HCT116 (cell line): ENCODE measurements around the gene GALNT2. TPM values are rescaled to one million over a fixed set of nuclear protein-coding genes. Genes with fewer than 3 reads are reported as not detected.

Source experiments
- ATAC-seq: fragments of 200-7000 bp; cut with Tn5 transposase; 2 replicates; pipeline ENCODE4 v1.9.1; 2020; ENCODE audit warnings: mild to moderate bottlenecking, moderate library complexity
- BruUV-seq: library from RNA; stranded (reverse); fragments of 400-500 nt; replicated peaks from 2 replicates; lab custom pipeline; 2021; lab: Mats Ljungman, UMichigan
- CTCF ChIA-PET: fragments of 300-600 bp; sonication (Branson Sonifier 250); formaldehyde crosslinking; loops from one replicate; lab custom pipeline; 2021; ENCODE audit warnings: antibody characterized with exemption; lab: Charles Lee
- POLR2A ChIA-PET: fragments of 300-600, 350-600 bp; sonication (Branson Sonifier 250); formaldehyde crosslinking; loops from one replicate; lab custom pipeline; 2021; ENCODE audit warnings: antibody characterized with exemption; lab: Charles Lee
- RAD21 ChIA-PET, 2 experiments: fragments of 300-600 bp; sonication (Branson Sonifier 250); formaldehyde crosslinking; loops; one replicate each; lab custom pipeline; 2023; ENCODE audit warnings: low total read pairs in 2 of 2; ENCODE audit not compliant: uncharacterized antibody in 2 of 2, unreplicated experiment in 2 of 2, low non-redundant PET in 1 of 2; lab: Charles Lee
- DNase-seq: peaks from one replicate; pipeline ENCODE4 v3.0.0-alpha.2; 2010; ENCODE audit warnings: low read depth, low spot score
- H2AFZ ChIP-seq: fragments of 200-600 bp; shearing (Covaris generic), sonication (generic); 2 replicates; pipeline ENCODE4 v1.6.1; 2017; ENCODE audit warnings: low read depth, mixed run types, mixed read lengths, antibody characterized with exemption, low read length; ENCODE audit not compliant: poor library complexity, severe bottlenecking
- H3K27ac ChIP-seq: 2 replicates; pipeline ENCODE4 v1.5.1; 2012; ENCODE audit warnings: low read depth, low read length
- H3K27me3 ChIP-seq: fragments of 200-600 bp; sonication (generic); 2 replicates; pipeline ENCODE4 v1.6.1; 2016; ENCODE audit warnings: mixed run types, low read length, mixed read lengths; ENCODE audit not compliant: insufficient read depth
- H3K36me3 ChIP-seq, 2 experiments: fragments of 200-500 bp in 1 of 2; fragments of 200-600 bp in 1 of 2; sonication (Bioruptor generic) in 1 of 2; sonication (generic) in 1 of 2; 2 replicates each; pipeline versions ENCODE4 v1.5.1 to v1.6.1; 2014 to 2016; ENCODE audit warnings: low read length in 2 of 2, inconsistent platforms in 1 of 2, mixed read lengths in 1 of 2, mixed run types in 1 of 2; ENCODE audit not compliant: insufficient read depth in 2 of 2, control insufficient read depth in 1 of 2
- H3K4me1 ChIP-seq, 2 experiments: fragments of 200-600 bp in 1 of 2; sonication (generic) in 1 of 2; 2 replicates each; pipeline versions ENCODE4 v1.5.1 to v1.6.1; 2012 to 2017; ENCODE audit warnings: low read length in 2 of 2, inconsistent platforms in 1 of 2, mild to moderate bottlenecking in 1 of 2, mixed read lengths in 1 of 2, mixed run types in 1 of 2, moderate library complexity in 1 of 2; ENCODE audit not compliant: insufficient read depth in 2 of 2, control insufficient read depth in 1 of 2
- H3K4me2 ChIP-seq: fragments of 200-600 bp; sonication (generic); 2 replicates; pipeline ENCODE4 v1.6.1; 2017; ENCODE audit warnings: mixed run types, low read length, mixed read lengths
- H3K4me3 ChIP-seq, 2 experiments: fragments of 200-600 bp in 1 of 2; sonication (generic) in 1 of 2; replicated peaks in 1 of 2; 2 replicates each; pipeline ENCODE4 v1.5.1; 2011 to 2016; ENCODE audit warnings: low read length in 2 of 2, control low read depth in 1 of 2, low read depth in 1 of 2, mild to moderate bottlenecking in 1 of 2, mixed read lengths in 1 of 2, mixed run types in 1 of 2
- H3K79me2 ChIP-seq: fragments of 200-600 bp; sonication (generic); 2 replicates; pipeline ENCODE4 v1.6.1; 2017; ENCODE audit warnings: mild to moderate bottlenecking, mixed run types, low read length, moderate library complexity, mixed read lengths; ENCODE audit not compliant: insufficient read depth
- H3K9ac ChIP-seq: fragments of 200-600 bp; sonication (generic); 2 replicates; pipeline ENCODE4 v1.6.1; 2016; ENCODE audit warnings: low read length, mixed read lengths
- H3K9me2 ChIP-seq: fragments of 200-600 bp; sonication (generic), shearing (Covaris generic); 2 replicates; pipeline ENCODE4 v1.6.1; 2017; ENCODE audit warnings: mixed run types, mild to moderate bottlenecking, moderate library complexity; ENCODE audit not compliant: insufficient read depth
- H3K9me3 ChIP-seq, 2 experiments: fragments of 200-500 bp in 1 of 2; fragments of 200-600 bp in 1 of 2; sonication (Bioruptor generic) in 1 of 2; sonication (generic) in 1 of 2; 2 replicates each; pipeline ENCODE4 v1.6.1; 2014 to 2017; ENCODE audit warnings: low read length in 2 of 2, mixed read lengths in 2 of 2, inconsistent platforms in 1 of 2, low read depth in 1 of 2, mild to moderate bottlenecking in 1 of 2, mixed run types in 1 of 2, moderate library complexity in 1 of 2; ENCODE audit not compliant: control insufficient read depth in 1 of 2, insufficient read depth in 1 of 2
- H4K20me1 ChIP-seq: fragments of 200-600 bp; sonication (generic), shearing (Covaris generic); 2 replicates; pipeline ENCODE4 v1.6.1; 2017; ENCODE audit warnings: mixed run types, mild to moderate bottlenecking, moderate library complexity; ENCODE audit not compliant: insufficient read depth
- ATF3 ChIP-seq: IDR thresholded peaks from 2 replicates; pipeline ENCODE4 v1.6.1; 2012
- EGR1 ChIP-seq: IDR thresholded peaks from 2 replicates; pipeline ENCODE4 v1.6.1; 2012; ENCODE audit warnings: low read depth
- MAX ChIP-seq: IDR thresholded peaks from 2 replicates; pipeline ENCODE4 v1.6.1; 2012
- POLR2AphosphoS5 ChIP-seq: IDR thresholded peaks from 2 replicates; pipeline ENCODE4 v1.6.1; 2011; ENCODE audit warnings: mild to moderate bottlenecking, low read depth, low read length, moderate library complexity
- RAD21 ChIP-seq: IDR thresholded peaks from 2 replicates; pipeline ENCODE4 v1.6.1; 2012; ENCODE audit warnings: low read depth, mild to moderate bottlenecking
- REST ChIP-seq: IDR thresholded peaks from 2 replicates; pipeline ENCODE4 v1.6.1; 2012; ENCODE audit warnings: low read depth
- SP1 ChIP-seq: IDR thresholded peaks from 2 replicates; pipeline ENCODE4 v1.6.1; 2012; ENCODE audit warnings: low read depth
- TCF7L2 ChIP-seq: IDR thresholded peaks from 2 replicates; pipeline ENCODE4 v1.7.0; 2011; ENCODE audit warnings: borderline replicate concordance, inconsistent platforms; ENCODE audit not compliant: insufficient read depth, insufficient read length; ENCODE audit errors: extremely low read depth
- ZBTB33 ChIP-seq: IDR thresholded peaks from 2 replicates; pipeline ENCODE4 v1.6.1; 2011; ENCODE audit warnings: mild to moderate bottlenecking, low read length, moderate library complexity; ENCODE audit not compliant: insufficient replicate concordance; ENCODE audit errors: extremely low read depth
- intact Hi-C: fragments of 100-400 bp; cut with micrococcal nuclease; formaldehyde crosslinking; loops from 2 replicates; pipeline ENCODE4 v1.10.0; 2022
- total RNA-seq: library from RNA; stranded (reverse); gene quantifications from one replicate; pipeline ENCODE4 v1.2.1, GENCODE V29; 2021; ENCODE audit not compliant: unreplicated experiment

Gene GALNT2
- total RNA-seq, 1 experiment from 2014 or later: 40.8 TPM

- Histone ChIP-seq H4K20me1 (no peaks in the 10 kb centered on the region), H3K36me3 (no peaks in the 10 kb centered on the region), H3K9me3 (no peaks in the 10 kb centered on the region), H3K27me3 (peaks cover 11% of the 10 kb centered on the region; the same call in 1 of the 2 replicates), H3K4me2 (no peak overlapping the region), H3K9me2 (no peaks in the 10 kb centered on the region), H3K79me2 (no peaks in the 10 kb centered on the region), H3K9ac (no peak overlapping the region), H3K4me1 (no peaks in the 10 kb centered on the region), H3K4me3 (no peak overlapping the region), H3K27ac (no peak overlapping the region), H2AFZ (no peak overlapping the region)
- ChIA-PET POLR2A (no interaction called here), CTCF (no interaction called here), RAD21 (no interaction called here)
- TF ChIP-seq SP1: no peak
- TF ChIP-seq RAD21: no peak
- no peak for TF ChIP-seq TCF7L2
- TF ChIP-seq EGR1: no peak
- TF ChIP-seq ZBTB33: no peak
- no peak for TF ChIP-seq POLR2AphosphoS5
- TF ChIP-seq REST: no peak
- no peak for TF ChIP-seq ATF3
- TF ChIP-seq MAX: no peak
- intact Hi-C loops: no loop called here
- no TSS peak for BruUV-seq
- ATAC-seq (no peak), DNase-seq (no peak)
These were observed 225.8 kb downstream of the GALNT2 start for GRCh38 chr1:230292689-230293389.
